DND-41 (cell line): ENCODE results near the gene MYL4.

Experiments
- EZH2 ChIP-seq: IDR thresholded peaks from 3 replicates; pipeline ENCODE4 v1.6.1; 2012; ENCODE audit warnings: borderline replicate concordance, low read depth, mild to moderate bottlenecking, moderate library complexity, low read length, inconsistent platforms; ENCODE audit not compliant: severe bottlenecking
- TF ChIP-seq, protein P1 (sequence below): IDR thresholded peaks from 2 replicates; pipeline ENCODE4 v1.5.1; 2012; ENCODE audit warnings: borderline replicate concordance, low read length, moderate library complexity, mild to moderate bottlenecking; ENCODE audit not compliant: poor library complexity, severe bottlenecking; ENCODE audit errors: extremely low read depth

DNA sequence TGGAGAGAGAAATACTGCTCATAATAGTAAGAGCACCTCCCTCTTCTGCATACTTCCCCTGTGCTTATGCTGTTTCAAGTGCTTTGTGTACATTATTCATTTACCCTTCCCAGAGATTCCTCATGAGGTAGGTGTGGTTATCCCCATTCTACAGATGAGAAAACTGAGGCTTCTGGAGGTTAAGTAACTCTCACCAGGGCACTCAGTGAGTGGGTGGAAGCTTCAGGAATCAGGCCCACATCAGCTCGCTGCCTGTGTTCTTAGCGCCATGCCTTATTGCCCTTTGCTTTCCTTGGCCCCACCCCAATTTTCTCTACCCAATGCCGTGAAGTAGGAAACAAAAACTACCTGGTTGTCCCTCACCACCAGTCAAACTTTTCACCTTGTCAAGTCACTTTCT lies 26.4 kb downstream of the MYL4 start:
- TF ChIP-seq, protein P1, sequence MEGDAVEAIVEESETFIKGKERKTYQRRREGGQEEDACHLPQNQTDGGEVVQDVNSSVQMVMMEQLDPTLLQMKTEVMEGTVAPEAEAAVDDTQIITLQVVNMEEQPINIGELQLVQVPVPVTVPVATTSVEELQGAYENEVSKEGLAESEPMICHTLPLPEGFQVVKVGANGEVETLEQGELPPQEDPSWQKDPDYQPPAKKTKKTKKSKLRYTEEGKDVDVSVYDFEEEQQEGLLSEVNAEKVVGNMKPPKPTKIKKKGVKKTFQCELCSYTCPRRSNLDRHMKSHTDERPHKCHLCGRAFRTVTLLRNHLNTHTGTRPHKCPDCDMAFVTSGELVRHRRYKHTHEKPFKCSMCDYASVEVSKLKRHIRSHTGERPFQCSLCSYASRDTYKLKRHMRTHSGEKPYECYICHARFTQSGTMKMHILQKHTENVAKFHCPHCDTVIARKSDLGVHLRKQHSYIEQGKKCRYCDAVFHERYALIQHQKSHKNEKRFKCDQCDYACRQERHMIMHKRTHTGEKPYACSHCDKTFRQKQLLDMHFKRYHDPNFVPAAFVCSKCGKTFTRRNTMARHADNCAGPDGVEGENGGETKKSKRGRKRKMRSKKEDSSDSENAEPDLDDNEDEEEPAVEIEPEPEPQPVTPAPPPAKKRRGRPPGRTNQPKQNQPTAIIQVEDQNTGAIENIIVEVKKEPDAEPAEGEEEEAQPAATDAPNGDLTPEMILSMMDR, result no peak
- TF ChIP-seq EZH2, result no peak
